HG02623 (cell line): ENCODE measurements around the gene FANCC.

Experiments
- ATAC-seq: cut with Tn5 transposase; IDR thresholded peaks from one replicate; pipeline ENCODE4 v1.9.1; 2021; ENCODE audit warnings: moderate library complexity; ENCODE audit not compliant: unreplicated experiment

FANCC gene

DNA sequence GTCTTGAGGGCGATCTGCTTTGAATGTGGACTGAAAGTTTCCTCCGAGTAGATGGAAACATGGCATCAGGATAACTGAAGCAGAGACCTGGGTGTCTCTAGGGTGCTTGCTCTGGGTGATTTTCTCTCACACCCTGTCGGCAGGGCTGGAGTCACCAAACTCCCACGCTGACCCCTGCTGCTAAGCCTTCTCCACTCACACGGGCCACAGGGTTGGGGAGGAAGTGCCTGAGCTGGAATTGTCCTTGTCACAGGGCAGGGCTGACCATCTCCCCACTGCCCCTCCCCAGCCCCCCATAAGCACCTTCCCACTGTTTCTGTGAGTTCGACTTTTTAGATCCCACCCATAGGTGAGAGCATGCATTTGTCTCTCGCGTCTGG is 212.9 kb downstream of the FANCC start:
- no peak for ATAC-seq

DNA sequence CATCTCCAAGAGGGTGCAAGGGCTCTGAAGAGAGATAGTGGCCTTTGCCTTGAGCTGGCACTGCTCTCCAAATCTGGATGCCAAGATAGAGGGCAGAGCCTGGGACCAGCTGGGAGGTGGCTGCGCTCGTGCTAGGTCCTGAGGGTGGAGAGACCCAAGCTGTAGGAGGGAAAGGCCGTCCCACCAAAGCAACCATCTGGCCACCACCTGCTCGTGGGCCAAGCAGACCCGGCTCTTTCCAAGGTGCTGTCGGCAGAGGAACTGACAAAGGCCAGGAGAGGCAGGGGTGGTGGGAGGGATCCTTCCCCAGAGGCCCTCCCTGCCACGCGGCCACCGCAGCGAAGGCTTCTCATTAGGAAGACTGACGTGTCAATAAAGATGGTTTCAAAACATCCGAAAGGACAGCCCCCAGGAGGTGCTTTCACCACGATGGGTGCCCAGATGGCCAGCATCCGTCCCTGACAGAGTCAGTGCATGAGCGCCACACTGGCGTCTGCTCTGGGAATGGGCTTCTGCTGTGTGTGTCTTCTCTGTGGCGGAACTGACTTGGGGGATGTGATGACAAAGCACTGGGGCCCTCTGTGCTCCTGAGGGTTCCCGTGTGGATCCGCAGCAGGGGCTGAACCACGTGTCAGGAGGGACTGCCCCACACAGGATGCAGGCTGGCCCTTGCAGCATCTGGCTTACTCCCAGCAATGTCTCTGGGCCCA is 213.5 kb downstream of the FANCC start:
- no peak for ATAC-seq

DNA sequence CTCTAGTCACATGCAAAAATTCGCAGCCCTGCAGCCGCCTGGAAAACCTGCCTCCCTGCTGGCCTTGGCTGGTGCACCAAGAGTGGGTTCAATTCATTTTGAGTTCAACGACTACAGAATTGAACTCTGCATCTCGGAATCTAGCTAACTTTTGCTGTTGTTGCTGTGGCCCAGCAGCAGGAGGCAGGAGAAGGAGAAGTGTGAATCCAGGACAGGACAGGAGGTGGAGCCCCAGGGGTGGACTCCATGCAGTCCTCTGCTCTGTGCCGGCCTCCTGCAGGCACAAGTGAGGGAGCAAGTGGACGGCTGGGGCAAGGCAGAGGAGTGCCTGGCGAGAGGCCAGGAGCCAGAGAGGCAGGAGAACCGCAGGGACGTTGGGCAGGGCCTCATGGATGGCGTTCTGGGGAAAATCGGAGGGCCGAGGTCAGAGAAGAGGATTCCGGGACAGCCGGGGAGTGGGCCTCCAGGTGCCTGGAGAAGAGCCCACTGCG is 214.2 kb downstream of the FANCC start:
- ATAC-seq = no peak

DNA sequence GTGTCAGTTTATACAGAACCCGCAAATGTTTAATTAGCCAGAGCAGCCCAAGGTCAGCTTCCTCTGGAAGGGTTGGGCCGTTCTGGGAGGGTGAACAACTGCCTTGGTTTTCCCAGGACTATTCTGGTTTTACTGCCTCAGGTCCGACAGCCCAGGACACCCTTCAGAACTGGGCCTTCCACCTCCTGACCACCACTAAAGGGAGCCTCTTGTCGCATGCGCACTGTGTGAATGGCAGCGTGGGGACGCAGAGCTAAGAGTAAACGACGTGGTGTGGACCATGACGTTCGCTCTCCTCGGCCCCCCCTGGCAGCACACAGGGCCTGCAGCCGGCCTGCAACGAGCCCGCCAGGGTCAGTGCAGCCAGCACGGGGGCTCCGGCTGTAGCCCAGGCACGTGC is 214.9 kb downstream of the FANCC start:
- ATAC-seq = no peak

DNA sequence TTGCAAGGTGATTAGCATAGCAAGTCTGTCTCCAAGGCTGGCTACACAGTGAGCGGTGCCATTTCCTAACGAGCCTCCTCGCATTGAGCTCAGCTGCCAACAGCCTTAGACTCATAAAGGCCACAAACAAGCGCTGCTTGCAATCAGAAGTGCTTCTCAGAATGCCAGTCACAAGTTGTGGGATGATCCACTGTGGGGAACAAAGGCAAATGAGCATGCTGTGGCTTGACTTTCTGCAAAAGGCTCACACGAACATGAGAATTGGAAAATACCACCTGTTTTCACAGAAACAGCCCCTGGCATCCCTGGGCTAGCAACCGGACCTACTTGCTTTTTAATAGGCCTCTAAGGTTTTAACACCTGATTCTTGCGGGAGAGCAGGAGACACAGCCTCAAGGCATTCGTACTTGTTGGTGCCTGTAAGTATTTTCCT is 215.5 kb downstream of the FANCC start:
- ATAC-seq = no peak

DNA sequence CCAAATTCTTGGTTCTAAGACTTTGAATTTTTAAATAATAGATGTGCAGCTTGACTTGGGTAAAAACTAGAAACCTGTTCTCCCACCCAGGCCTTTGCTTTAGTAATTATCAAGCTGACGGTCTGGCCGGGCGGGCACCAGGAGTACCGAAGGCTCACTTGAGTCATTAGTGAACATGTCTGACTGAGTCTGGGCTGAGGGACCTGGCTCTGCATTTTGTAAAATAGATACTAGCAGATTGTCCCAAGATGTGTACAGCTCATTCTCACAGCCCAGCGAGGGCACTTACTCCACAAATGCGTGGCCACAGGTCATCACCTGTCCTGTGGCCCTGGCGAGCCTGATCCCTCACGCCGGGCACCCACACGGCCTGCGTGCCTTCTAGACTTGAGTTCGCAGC is 216.2 kb downstream of the FANCC start:
- ATAC-seq = no peak

DNA sequence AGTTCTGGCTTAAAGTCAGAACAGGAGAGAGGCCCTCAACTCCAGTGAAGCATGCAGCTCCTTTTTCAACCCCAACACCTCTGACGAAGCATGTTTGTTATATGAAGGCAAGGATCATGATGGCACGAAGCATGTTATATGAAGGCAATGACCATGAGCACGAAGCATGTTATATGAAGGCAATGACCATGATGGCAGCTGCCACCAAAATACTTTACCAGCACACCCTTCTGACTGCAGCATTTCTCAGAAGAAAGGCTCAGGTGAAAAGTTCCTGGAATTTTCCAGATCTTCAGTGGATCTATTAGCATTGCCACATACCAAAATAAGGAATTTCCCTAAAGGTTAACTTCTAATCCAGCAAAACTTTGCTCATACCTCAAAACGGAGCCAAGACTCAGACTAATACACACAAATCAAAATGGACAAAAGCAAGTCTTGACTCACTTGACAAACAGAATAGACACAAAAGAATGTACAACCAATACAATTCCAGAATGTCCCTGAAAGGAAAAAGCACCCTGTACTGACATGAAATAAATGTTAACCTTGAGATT is 217.4 kb downstream of the FANCC start:
- no peak for ATAC-seq

DNA sequence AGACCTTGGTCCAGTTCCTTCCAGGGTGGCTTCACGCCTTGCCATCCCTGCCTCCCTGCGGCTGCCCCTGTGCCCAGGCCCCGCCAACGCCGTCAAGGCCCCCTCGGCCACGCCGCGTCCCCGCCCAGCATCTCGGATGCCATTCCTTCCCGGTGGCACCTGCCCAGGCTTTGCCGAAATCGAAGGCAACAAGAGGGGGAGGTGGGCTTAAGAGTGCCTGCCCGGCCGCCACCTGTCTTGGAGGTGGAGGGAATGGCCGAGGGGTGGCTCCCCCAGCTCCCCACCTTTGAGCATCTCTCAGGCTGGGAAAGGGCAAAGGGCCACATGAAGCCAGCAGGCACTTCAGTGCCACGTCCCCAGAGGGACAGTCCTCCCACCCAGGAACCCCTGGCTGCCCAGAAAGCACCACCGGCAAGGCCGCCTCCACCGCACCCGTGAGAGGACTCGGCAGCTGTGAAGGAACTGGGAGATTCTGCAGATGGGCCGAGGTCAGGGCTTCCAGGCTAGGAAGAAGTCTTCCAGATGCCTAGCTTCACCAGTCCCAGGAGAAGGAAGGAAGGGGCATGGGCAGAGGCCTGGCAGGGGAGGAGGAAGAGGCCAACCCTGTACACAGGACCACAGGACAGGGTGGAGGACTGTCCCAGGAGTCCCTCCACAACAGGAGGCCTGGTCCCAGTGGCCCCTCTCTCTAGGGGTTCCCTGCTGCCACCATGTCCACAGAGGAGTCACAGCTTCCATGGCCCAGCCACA is 218.0 kb downstream of the FANCC start:
- no peak for ATAC-seq

DNA sequence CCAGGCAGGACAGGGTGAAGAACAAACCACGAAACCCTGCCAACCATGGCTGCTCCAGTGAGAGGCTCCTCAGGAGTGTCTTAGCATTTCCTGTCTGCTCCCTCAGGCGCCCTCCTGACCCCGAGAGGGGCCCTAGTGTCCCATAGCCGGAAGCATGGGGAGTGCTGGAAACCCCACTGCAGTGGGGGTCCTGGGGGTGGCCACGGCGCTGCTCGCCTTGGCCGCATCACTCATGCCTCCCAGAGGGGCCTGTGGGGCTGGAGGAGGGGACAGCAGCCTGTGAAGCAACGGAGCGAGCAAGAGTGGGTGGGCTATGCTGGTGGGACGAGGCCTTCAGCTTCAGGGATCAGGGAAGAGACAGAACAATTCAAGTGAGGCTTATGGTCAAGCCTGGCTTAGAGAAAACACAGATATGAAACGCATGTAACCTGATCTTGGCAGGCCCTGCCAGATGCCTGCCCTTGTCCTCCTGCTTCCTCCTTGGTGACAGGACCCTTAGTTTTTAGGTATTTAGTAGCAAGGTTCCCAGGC is 219.1 kb downstream of the FANCC start:
- no peak for ATAC-seq

DNA sequence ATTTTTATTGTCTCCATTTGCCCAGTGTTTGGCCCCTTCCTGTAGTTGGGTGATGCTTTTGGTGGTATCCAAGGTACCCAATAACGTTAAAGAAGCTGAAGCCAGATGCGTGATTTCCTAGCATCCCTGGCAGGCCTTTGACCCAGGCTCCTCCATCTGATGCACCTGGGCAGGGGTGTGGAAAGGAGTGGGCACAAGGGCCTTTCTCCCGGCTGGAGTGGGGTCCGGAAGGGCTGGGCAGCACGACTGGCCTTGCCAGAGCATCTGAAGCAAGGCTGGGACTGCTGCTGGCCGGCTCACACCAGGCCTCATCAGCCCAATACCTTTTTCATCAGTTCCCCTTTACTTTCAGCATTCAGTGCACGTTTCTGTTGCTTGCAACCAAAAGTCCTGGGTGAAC is 220.2 kb downstream of the FANCC start:
- ATAC-seq = no peak

DNA sequence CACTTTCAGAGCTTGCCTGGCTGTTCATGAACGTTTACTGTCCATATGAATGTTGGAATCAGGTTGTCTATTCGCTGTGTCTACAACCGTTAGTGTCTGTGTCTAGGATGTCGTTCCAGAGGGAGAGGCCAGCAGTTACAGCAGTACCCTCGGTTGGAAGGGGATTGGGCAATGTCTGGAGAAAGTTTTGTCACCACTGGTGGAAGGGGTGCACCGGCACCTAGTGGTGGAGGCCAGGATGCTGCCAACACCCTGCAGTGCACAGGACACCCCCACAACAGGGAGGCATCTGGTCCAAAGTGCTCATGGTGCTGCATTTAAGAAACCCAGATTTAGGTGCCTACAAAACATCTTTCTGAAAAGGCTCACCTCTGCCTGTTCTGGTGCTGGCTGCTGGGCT is 220.7 kb downstream of the FANCC start:
- no peak for ATAC-seq

DNA sequence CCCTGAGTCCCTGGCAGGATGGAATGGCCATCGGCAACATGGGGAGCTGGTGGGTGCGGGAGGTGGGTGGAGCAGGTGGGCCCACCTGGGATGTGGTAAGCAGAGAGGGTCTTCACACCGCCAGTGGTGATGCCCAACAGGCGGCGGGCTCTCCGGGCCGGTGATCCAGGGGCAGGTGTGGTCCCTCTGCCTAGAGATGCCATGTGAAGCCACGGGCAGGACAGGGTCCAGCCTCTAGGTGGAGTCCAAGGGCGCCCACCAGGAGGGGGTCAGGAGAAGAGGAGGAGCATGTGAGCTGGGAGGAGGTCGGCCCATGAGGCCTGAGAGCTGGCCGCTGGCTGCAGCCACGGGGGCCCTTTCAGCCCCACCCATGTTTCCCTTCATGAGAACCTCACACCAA is 221.1 kb downstream of the FANCC start:
- no peak for ATAC-seq

DNA sequence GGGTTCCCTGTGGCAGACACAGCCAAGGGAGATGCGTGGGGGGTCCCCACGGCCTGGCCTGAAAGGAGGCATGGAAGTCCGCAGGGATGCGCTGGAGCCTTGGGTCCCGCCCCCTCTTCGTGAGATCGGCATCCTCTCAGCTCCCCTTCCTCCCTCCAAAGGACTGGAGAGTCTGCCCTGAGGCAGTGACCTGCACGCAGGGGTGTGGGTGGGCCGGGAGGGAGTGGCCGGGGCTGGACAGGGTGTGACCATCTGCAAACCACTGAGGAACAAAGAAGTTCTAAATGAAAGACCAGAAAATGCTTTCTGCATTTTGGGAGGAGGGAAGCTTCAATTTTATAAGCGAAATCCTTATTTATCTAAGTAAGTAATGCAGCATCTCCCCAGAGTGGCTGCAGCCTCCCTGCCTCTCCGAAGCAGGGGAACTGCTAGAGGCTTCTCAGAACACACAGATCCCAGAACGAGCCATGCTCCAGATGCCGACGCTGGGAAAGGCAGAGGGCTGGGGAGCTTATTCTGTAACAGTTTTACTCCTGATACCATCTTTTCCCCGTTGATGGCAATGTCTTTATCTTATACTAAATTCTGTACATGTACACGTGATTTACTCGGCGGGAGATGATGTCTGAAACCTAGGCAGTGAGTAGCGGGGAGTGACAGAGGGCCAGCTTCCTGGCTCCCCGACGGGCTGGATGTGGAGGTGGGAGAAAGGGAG is 221.7 kb downstream of the FANCC start:
- ATAC-seq = no peak

DNA sequence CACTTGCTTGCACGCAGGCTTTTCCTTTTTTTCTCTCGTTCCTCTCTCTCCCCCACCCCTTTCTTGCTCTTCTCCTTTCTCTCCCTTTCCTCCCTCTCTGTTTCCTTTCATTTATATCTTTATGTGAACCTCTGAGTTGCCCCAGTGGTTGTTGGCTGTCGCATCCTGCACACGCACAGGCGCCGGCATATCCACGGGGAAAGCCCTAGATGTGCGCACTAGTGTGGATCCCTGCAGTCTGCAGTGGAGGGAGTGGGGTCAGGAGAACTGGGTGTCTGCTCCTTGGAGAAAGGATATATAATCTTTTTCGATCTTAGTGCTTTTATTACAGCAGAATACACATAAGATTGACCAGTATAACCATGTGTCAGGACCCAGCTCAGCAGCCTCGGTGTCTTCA is 223.5 kb downstream of the FANCC start:
- ATAC-seq = no peak

DNA sequence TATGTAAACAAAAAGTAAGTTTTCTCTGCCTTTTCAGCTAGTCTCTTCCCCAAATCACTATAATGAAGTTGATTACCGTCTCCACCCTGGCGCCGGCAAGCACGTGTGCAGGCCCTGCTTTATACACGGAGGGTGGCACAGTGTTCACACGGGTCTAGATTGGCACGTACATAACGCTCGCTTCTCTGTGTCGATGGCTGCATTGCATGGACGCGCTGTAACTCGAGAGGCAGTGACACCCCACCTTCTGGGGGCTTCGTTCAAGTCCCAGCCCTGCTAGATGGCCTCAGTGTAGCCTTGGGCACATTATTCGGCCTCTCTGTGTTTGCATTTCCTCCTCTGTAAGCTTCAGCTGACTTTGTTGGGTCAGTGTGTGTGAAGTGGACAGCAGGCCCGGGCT is 223.9 kb downstream of the FANCC start:
- ATAC-seq = no peak

DNA sequence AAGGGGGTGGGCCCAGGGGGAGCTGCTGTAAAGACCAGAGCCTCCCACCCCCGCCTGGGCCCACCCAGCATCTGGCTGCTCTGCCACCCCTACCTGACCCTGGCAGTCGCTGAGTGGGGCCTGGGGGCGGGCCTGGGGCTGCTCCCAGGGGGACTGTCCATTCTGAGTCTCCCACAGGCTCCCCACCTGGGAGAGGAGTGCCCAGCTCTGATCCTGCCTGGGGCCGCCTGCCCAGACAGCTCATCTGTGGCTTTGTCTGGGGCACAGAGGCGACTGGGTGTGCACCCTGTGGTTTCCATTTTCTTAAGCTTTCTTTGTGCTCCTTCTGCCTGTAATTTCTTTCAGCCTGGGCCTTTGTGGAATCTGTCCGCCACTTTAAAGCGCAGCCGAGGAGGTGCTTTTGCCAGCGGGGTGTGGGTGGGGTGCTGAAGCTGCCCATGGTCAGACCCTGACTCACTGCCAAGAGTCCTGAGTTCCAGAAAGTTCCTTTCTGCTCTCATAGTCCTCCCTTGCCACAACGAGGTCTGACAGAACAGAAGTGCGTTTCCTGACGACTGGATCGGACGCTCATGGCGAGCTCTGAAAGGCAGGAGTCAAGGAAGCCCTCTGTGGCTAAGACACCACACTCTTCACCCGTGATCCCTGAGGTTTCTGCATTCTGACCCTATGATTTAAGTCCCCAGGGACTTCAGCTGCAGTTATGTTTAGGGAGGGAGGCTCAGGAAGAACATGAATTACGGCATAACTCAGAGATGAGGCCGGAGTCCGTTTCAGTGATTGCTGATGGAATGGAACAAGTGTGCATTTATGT is 225.0 kb downstream of the FANCC start:
- ATAC-seq = no peak

DNA sequence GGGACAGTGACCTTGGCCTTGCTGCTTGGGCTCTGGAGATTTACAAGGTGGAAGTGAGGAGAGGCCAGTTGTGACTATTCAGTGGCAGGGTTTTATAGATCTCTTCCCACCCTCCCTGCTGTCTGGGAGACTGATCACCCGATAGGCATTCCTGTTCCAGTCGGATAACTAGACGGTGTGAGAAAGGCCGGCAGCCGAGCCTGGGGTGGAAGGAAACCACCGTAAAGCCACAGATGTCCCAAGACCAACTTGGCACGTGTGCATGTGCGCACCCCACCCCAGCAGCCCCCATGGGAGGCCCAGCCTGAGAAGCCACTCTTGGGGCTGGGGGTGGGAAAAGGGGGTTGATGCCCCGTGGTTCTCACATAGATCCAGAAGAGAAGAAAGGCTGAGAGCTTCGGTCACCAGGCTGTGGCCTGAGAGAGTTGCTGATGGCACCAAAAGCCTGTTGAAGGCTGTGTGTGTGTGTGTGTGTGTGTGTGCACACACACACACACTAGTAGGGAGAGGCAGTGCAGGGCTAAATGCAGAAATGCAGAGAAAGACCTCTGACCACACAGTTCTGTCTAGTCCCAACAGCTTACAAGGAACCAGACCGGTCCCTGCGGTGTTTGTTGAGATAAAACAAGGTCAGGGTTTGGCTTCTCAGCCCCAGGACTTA is 225.8 kb downstream of the FANCC start:
- no peak for ATAC-seq

DNA sequence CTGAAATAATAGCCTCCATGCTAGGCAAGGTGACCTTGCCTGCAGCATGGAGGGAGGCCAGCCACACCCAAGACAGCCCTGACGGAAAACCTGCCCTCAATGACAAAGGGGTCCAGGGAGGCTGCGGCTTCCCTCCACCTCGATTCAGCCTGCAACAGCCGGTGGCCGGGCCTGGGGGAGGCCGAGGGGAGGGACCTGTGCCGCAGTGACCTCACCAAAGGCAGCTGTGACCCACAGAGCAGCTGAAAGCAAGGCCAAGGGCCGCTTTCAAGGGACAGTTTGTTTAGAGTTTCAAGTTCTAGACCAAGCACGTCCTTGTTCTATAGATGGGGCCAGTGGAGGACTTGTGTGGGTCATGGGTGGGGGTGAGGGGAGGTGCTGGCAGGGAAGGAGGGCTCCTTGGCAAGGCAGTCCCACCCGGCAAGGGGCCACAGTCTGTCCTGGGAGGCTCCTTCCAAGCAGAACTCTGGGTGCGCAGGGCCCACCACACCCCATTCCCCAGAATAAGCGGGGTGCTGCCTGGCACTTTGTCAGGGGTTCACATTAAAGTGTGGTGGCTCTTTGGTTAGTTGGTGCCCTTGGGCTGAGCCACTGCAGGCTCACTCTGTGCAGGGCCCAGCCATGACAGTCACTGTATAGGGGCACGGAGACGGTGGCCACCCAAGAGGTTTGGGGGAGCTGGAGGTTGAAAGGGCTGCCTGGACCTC is 226.5 kb downstream of the FANCC start:
- ATAC-seq = no peak

DNA sequence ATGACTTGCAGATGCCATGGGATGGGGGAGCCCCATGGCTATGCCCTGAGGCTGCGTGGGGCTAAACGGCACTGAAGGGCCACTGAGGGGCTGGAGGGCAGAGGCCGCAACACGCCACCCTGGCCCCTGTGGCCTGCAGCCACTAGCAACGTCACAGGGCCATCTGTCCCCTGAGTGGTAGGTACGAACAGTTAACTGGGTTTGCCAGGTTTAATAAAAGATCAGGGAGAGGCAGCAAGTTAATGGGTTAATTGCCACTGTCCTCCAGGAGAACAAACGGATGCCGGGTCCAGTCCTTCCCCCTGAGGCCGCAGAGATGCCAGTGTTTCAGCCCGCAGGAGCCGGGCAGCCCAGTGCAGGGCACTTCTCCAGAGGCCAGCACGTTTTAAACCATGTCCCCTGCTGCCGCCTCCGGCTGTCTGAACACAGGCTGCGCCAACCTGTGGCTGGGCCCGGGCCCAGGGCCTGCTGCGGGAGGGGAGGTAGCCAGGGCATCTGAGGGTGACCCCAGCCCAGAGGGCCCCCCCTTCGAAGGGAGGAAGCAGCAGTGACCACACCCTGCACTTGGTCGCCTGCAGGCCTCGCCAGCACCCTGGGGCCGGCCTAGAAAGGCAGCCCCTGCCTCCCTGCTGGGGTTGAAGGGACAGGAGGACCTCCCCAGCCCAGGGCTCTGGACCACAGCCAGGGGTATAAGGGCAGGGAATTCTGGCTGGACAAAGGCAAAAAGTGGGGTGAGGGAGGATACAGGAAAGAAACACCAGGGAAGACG is 227.3 kb downstream of the FANCC start:
- no peak for ATAC-seq
